ENCODE data around the gene STX1A.

Gene STX1A

GRCh38 chr7:73649576-73649975 is 69.9 kb downstream of the STX1A start:
- Histone ChIP-seq H3K4me3 (ENCODE audit: low read depth, low read length) (no peak overlapping the region), H3K36me3 (no peaks in the 10 kb centered on the region)
- TF ChIP-seq CTCF (IDR thresholded peaks at IDR 0.05; ENCODE audit: low read depth, low read length) = no peak

More at GRCh38 chr7:73649576-73649975, 69.9 kb downstream of the STX1A start:
- Histone ChIP-seq H3K4me1 (no peaks in the 10 kb centered on the region), H3K27me3 (peaks cover 65% of the 10 kb centered on the region), H3K9me3 (no peaks in the 10 kb centered on the region)
- no peak for DNase-seq
